ENCODE results near the gene PRPSAP1. TPM values are rescaled to one million over a fixed set of nuclear protein-coding genes. Genes with fewer than 3 reads are reported as not detected.

PRPSAP1 gene
- total and polyA plus RNA-seq, 2 of the 8 experiments (the other 6 are each of a cell fraction or from before 2014, with no cell fraction given): 32.0 to 54.2 TPM

DNA sequence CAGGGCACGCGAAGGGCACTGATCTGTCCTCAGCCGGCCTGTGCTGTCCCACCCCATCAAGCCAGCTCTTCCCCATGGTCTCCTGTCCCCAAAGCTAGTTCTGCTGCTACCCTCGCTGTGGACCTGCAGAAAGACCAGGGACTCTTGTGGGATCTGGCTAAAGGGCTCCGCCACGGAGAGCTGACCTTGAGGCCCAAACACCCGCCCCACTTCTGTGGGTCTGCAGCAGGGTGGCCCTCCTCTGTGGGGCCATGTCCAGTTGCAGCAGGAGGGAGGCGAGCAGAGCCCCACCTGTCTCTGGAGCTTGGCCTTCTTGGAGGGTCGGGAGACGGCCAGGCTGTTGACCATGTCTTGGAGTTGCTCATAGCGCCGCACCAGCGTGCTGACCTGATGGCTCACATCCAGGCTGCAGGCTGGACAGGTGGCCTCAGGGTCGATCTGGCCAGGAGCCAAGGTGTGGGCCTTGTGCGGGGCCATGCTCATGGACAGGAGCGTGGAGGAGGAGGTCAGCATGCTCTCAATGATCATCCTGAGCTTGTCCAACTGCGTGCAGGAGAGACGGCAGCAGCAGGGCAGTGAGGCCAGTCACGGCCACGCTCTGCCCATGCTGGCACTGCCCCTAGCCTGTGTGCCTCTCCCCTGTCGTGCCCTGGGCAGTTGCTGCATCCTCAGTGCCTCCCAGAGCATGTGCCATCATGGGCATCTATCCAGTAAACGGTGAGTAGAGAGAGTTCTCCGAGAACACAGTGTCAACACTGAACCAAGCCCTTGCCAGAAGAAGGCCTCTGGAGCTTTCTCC, 71.9 kb downstream of the PRPSAP1 start:
- H3K27ac ChIP-seq (ENCODE audit: low read depth, low read length): no peak overlapping the region
- no peak overlapping the region for H3K4ac ChIP-seq (replicated peaks; ENCODE audit: insufficient read length, low read depth, low read length)
- no peak for TF ChIP-seq SRF (IDR thresholded peaks at IDR 0.05; ENCODE audit: low read depth, low read length)
- no peak for TF ChIP-seq GABPA (IDR thresholded peaks at IDR 0.05; ENCODE audit: borderline replicate concordance, insufficient read depth, low read length)
- no peak for TF ChIP-seq NRF1 (IDR thresholded peaks at IDR 0.05; ENCODE audit: low read depth, low read length)
- no peak for TF ChIP-seq ASH2L (IDR thresholded peaks at IDR 0.05; ENCODE audit: low read length)
- no peak for TF ChIP-seq SIRT6 (IDR thresholded peaks at IDR 0.05; ENCODE audit: low read length)
- TF ChIP-seq SUZ12 (IDR thresholded peaks at IDR 0.05; ENCODE audit: low read length): no peak
- TF ChIP-seq KDM1A (IDR thresholded peaks at IDR 0.05; ENCODE audit: borderline replicate concordance, low read length): no peak
- no peak for TF ChIP-seq CBX5 (IDR thresholded peaks at IDR 0.05; ENCODE audit: low read depth, low read length)
- H3K9me3 ChIP-seq (ENCODE audit: insufficient read depth in 2 of 2, low read depth in 1 of 2, low read length in 1 of 2): no peaks in the 10 kb centered on the region
- no peak overlapping the region for H3K18ac ChIP-seq (ENCODE audit: extremely low read depth, low read length)
- H3K23me2 ChIP-seq (ENCODE audit: low read depth, low read length): peaks cover 3% of the 10 kb centered on the region; the same call in 1 of the 2 replicates
- H3K79me2 ChIP-seq (ENCODE audit: control insufficient read depth in 1 of 2, insufficient read depth in 2 of 2, low read length in 2 of 2): no peaks in the 10 kb centered on the region
- H4K91ac ChIP-seq (replicated peaks; ENCODE audit: insufficient read length, low read length): no peak overlapping the region
- H4K20me1 ChIP-seq (replicated peaks in 1 of 2; ENCODE audit: control insufficient read depth in 1 of 2, insufficient read depth in 2 of 2, low read length in 2 of 2): peaks cover 0 to 6% of the 10 kb centered on the region in 2 experiments
- no peak overlapping the region for H2BK5ac ChIP-seq (ENCODE audit: low read depth, low read length)
- H2AFZ ChIP-seq (ENCODE audit: low read length): no peak overlapping the region
- no peak overlapping the region for H3K14ac ChIP-seq (ENCODE audit: insufficient read length)
- peaks cover 0 to 4% (median 0%) of the 10 kb centered on the region in 4 experiments; a peak in 3 of 7 replicates for H3K4me1 ChIP-seq (replicated peaks in 1 of 4; ENCODE audit: control insufficient read depth in 3 of 4, insufficient read depth in 4 of 4, low read length in 3 of 4)
- no peak overlapping the region for H2BK20ac ChIP-seq (ENCODE audit: low read length)
- no peak overlapping the region for H4K5ac ChIP-seq (ENCODE audit: insufficient read length, low read depth, low read length)
- H3K4me3 ChIP-seq (ENCODE audit: extremely low read depth in 1 of 4, insufficient read depth in 2 of 4, low read depth in 3 of 4, low read length in 4 of 4): no peak overlapping the region
- H2BK120ac ChIP-seq (replicated peaks; ENCODE audit: low read depth, low read length): no peak overlapping the region
- DNase-seq (ENCODE audit: low read depth in 1 of 2, low spot score in 2 of 2) (no peak), FAIRE-seq (no peak)
- peak overlapping the region; percentile 65 for H4K8ac ChIP-seq (ENCODE audit: extremely low read depth, insufficient read depth, low read length)
- CTCF ChIA-PET (ENCODE audit: partially characterized antibody): interaction anchor here (0.5 to 5.6 kb wide), 16 partner anchors 8 to 276 kb away, joined by 3 to 84 read pairs (median 8); partner anchors contain the start of gene UBALD2
- H3K56ac ChIP-seq (replicated peaks; ENCODE audit: insufficient read length, low read depth, low read length): no peak overlapping the region
- H2AK5ac ChIP-seq (ENCODE audit: low read depth, low read length): no peak overlapping the region
- no peak overlapping the region; the same call in 1 of the 2 replicates for H2BK15ac ChIP-seq (ENCODE audit: low read length)
- no peaks in the 10 kb centered on the region for H3K27me3 ChIP-seq (replicated peaks in 1 of 4; ENCODE audit: control insufficient read depth in 3 of 4, extremely low read depth in 1 of 4, insufficient read depth in 3 of 4, low read length in 3 of 4)
- 89% methylated on average over 23 of the region's 23 CpGs; no CpG with 5 or more reads in 1 of the 2 experiments for whole genome bisulfite sequencing, 2 experiments (ENCODE audit: extremely low coverage in 1 of 2, insufficient coverage in 1 of 2, insufficient read length in 1 of 2, insufficient replicate concordance in 2 of 2, low coverage in 1 of 2, low lambda C conversion rate in 2 of 2, missing lambda C conversion rate in 1 of 2)
- H3K4me2 ChIP-seq (ENCODE audit: insufficient read depth in 1 of 2, low read depth in 2 of 2, low read length in 2 of 2): no peak overlapping the region
- no peaks in the 10 kb centered on the region for H3K79me1 ChIP-seq (ENCODE audit: low read depth, low read length)
- no peak overlapping the region for H3K23ac ChIP-seq (ENCODE audit: insufficient read length)
- POLR2A ChIA-PET (ENCODE audit: partially characterized antibody): interaction anchor here (0.6 to 0.7 kb wide), 2 partner anchors 112 to 160 kb away, joined by 3 to 4 read pairs; no protein-coding TSS in a partner anchor
- H3K36me3 ChIP-seq (ENCODE audit: control insufficient read depth in 2 of 4, insufficient read depth in 4 of 4, low read length in 3 of 4): no peaks in the 10 kb centered on the region; a peak in 1 of 8 replicates
- no peak overlapping the region for H2BK12ac ChIP-seq (ENCODE audit: low read depth, low read length)
- H3K9ac ChIP-seq (replicated peaks in 1 of 4; ENCODE audit: extremely low read depth in 1 of 4, low read depth in 3 of 4, low read length in 3 of 4): no peak overlapping the region
